Measurements from ENCODE around the gene CRTAC1. TPM values are rescaled to one million over a fixed set of nuclear protein-coding genes. Genes with fewer than 3 reads are reported as not detected.

Gene CRTAC1
- total and polyA plus RNA-seq, 2 donors (not counting 3 experiments of a cell fraction or from before 2014, with no cell fraction given): 1.4 to 3.0 TPM

GRCh38 chr10:97826892-97827291, 203.5 kb downstream of the CRTAC1 start:
- Histone ChIP-seq H3K27me3 (ENCODE audit: control insufficient read depth in 2 of 2, insufficient read depth in 2 of 2, low read length in 2 of 2) (no peaks in the 10 kb centered on the region), H3K4me2 (ENCODE audit: insufficient read depth, low read length) (no peak overlapping the region), H3K36me3 (ENCODE audit: control insufficient read depth in 2 of 2, extremely low read depth in 1 of 2, insufficient read depth in 2 of 2, low read length in 2 of 2) (no peaks in the 10 kb centered on the region), H3K27ac (ENCODE audit: insufficient read depth, low read depth, low read length) (no peak overlapping the region), H2AFZ (ENCODE audit: low read depth, low read length) (no peak overlapping the region), H3K9me1 (replicated peaks; ENCODE audit: control insufficient read depth, extremely low read depth, insufficient read depth, low read length) (no peaks in the 10 kb centered on the region), H3K9ac (replicated peaks; ENCODE audit: extremely low read depth, insufficient read depth, low read length) (no peak overlapping the region), H3K79me2 (ENCODE audit: control insufficient read depth, insufficient read depth, low read length) (no peaks in the 10 kb centered on the region), H3K4me1 (ENCODE audit: control insufficient read depth, extremely low read depth, insufficient read depth, low read length) (no peaks in the 10 kb centered on the region), H4K20me1 (replicated peaks; ENCODE audit: control insufficient read depth, extremely low read depth, insufficient read depth, low read length) (no peaks in the 10 kb centered on the region), H3K9me3 (replicated peaks; ENCODE audit: control insufficient read depth, insufficient read depth, low read length) (no peaks in the 10 kb centered on the region), H3K4me3 (replicated peaks in 1 of 3; ENCODE audit: insufficient read depth in 1 of 3, low read depth in 1 of 3, low read length in 3 of 3) (no peak overlapping the region)
- dilution Hi-C loops (cut with MboI; ENCODE audit: extremely low pct_ligation_motif_present, low sequenced_read_pairs) (no loop called here), intact Hi-C loops (cut with micrococcal nuclease) (no loop called here)
- no peak for FAIRE-seq
- POLR2A ChIA-PET: no interaction called here
- TF ChIP-seq POLR2AphosphoS5 (IDR thresholded peaks at IDR 0.05; ENCODE audit: insufficient read depth, low read depth, low read length) (no peak), JUN (IDR thresholded peaks at IDR 0.05; ENCODE audit: borderline replicate concordance, insufficient read depth, insufficient read length, low read depth) (no peak), MYC (IDR thresholded peaks at IDR 0.05; ENCODE audit: low read depth, low read length) (no peak), EZH2 (IDR thresholded peaks at IDR 0.05; ENCODE audit: borderline replicate concordance, low read depth, low read length, severe bottlenecking) (no peak)
- TF ChIP-seq, protein P1, sequence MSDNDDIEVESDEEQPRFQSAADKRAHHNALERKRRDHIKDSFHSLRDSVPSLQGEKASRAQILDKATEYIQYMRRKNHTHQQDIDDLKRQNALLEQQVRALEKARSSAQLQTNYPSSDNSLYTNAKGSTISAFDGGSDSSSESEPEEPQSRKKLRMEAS (IDR thresholded peaks at IDR 0.05; ENCODE audit: insufficient read depth, insufficient read length): no peak
- DNase-seq (ENCODE audit: low read depth, low spot score): no peak
- BruUV-seq (replicated peaks): no TSS peak
- CTCF ChIA-PET: no interaction called here

GRCh38 chr10:97825020-97825760, 205.2 kb downstream of the CRTAC1 start:
- no TSS peak for BruUV-seq (replicated peaks)
- Histone ChIP-seq H2AFZ (ENCODE audit: low read depth, low read length) (no peak overlapping the region), H3K36me3 (ENCODE audit: control insufficient read depth in 2 of 2, extremely low read depth in 1 of 2, insufficient read depth in 2 of 2, low read length in 2 of 2) (no peaks in the 10 kb centered on the region), H3K27ac (ENCODE audit: insufficient read depth, low read depth, low read length) (no peak overlapping the region), H4K20me1 (replicated peaks; ENCODE audit: control insufficient read depth, extremely low read depth, insufficient read depth, low read length) (no peaks in the 10 kb centered on the region), H3K9me3 (replicated peaks; ENCODE audit: control insufficient read depth, insufficient read depth, low read length) (no peaks in the 10 kb centered on the region), H3K4me3 (replicated peaks in 1 of 3; ENCODE audit: insufficient read depth in 1 of 3, low read depth in 1 of 3, low read length in 3 of 3) (no peak overlapping the region), H3K4me2 (ENCODE audit: insufficient read depth, low read length) (no peak overlapping the region), H3K4me1 (ENCODE audit: control insufficient read depth, extremely low read depth, insufficient read depth, low read length) (no peaks in the 10 kb centered on the region), H3K9me1 (replicated peaks; ENCODE audit: control insufficient read depth, extremely low read depth, insufficient read depth, low read length) (no peaks in the 10 kb centered on the region), H3K9ac (replicated peaks; ENCODE audit: extremely low read depth, insufficient read depth, low read length) (no peak overlapping the region), H3K79me2 (ENCODE audit: control insufficient read depth, insufficient read depth, low read length) (no peaks in the 10 kb centered on the region), H3K27me3 (ENCODE audit: control insufficient read depth in 2 of 2, insufficient read depth in 2 of 2, low read length in 2 of 2) (no peaks in the 10 kb centered on the region)
- CTCF ChIA-PET: interaction anchor here (0.9 kb wide), 1 partner anchor 124 kb away, joined by 3 read pairs; no protein-coding TSS in a partner anchor
- DNase-seq (ENCODE audit: low read depth, low spot score): no peak
- intact Hi-C loops (cut with micrococcal nuclease) (no loop called here), dilution Hi-C loops (cut with MboI; ENCODE audit: extremely low pct_ligation_motif_present, low sequenced_read_pairs) (no loop called here)
- POLR2A ChIA-PET: no interaction called here
- TF ChIP-seq MYC (IDR thresholded peaks at IDR 0.05; ENCODE audit: low read depth, low read length) (no peak), JUN (IDR thresholded peaks at IDR 0.05; ENCODE audit: borderline replicate concordance, insufficient read depth, insufficient read length, low read depth) (no peak), POLR2AphosphoS5 (IDR thresholded peaks at IDR 0.05; ENCODE audit: insufficient read depth, low read depth, low read length) (no peak), GATA2 (IDR thresholded peaks at IDR 0.05; ENCODE audit: insufficient read depth, insufficient read length, low read depth, low read length) (no peak), FOS (IDR thresholded peaks at IDR 0.05; ENCODE audit: borderline replicate concordance, insufficient read depth, low read length) (no peak), POLR2A (IDR thresholded peaks at IDR 0.05; ENCODE audit: low read depth, low read length) (no peak), EZH2 (IDR thresholded peaks at IDR 0.05; ENCODE audit: borderline replicate concordance, low read depth, low read length, severe bottlenecking) (no peak)
- TF ChIP-seq, protein P2, sequence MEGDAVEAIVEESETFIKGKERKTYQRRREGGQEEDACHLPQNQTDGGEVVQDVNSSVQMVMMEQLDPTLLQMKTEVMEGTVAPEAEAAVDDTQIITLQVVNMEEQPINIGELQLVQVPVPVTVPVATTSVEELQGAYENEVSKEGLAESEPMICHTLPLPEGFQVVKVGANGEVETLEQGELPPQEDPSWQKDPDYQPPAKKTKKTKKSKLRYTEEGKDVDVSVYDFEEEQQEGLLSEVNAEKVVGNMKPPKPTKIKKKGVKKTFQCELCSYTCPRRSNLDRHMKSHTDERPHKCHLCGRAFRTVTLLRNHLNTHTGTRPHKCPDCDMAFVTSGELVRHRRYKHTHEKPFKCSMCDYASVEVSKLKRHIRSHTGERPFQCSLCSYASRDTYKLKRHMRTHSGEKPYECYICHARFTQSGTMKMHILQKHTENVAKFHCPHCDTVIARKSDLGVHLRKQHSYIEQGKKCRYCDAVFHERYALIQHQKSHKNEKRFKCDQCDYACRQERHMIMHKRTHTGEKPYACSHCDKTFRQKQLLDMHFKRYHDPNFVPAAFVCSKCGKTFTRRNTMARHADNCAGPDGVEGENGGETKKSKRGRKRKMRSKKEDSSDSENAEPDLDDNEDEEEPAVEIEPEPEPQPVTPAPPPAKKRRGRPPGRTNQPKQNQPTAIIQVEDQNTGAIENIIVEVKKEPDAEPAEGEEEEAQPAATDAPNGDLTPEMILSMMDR (IDR thresholded peaks at IDR 0.05; ENCODE audit: extremely low read depth in 1 of 2, insufficient read depth in 1 of 2, low read depth in 1 of 2, low read length in 2 of 2): no peak
- TF ChIP-seq, protein P1 (IDR thresholded peaks at IDR 0.05; ENCODE audit: insufficient read depth, insufficient read length): no peak
- FAIRE-seq: no peak
